GM12878 (cell line): ENCODE measurements around the gene NPLOC4. TPM values are rescaled to one million over a fixed set of nuclear protein-coding genes. Genes with fewer than 3 reads are reported as not detected.

Source experiments
- ASH2L ChIP-seq: fragments of 300-600, 200-600 bp; sonication (generic); IDR thresholded peaks from 2 replicates; pipeline ENCODE4 v1.6.1; 2017; ENCODE audit warnings: low read depth, mild to moderate bottlenecking, borderline replicate concordance
- CEBPB ChIP-seq, 2 experiments: fragments of 150-350 bp in 1 of 2; IDR thresholded peaks; 2 replicates each; pipeline ENCODE4 v1.6.1; 2012 to 2014; ENCODE audit warnings: low read depth in 2 of 2, low read length in 2 of 2, borderline replicate concordance in 1 of 2, inconsistent platforms in 1 of 2
- CREB1 ChIP-seq: IDR thresholded peaks from 2 replicates; pipeline ENCODE4 v1.6.1; 2012; ENCODE audit warnings: low read depth, mild to moderate bottlenecking, inconsistent platforms
- CREM ChIP-seq: IDR thresholded peaks from 2 replicates; pipeline ENCODE4 v1.6.1; 2014; ENCODE audit warnings: antibody characterized with exemption, low read depth
- CTCF ChIP-seq, 3 experiments: IDR thresholded peaks in 2 of 3; conservative IDR thresholded peaks in 1 of 3; 2 replicates each; pipeline ENCODE4 v1.5.1; 2011; ENCODE audit warnings: low read depth in 3 of 3, low read length in 3 of 3, mild to moderate bottlenecking in 3 of 3, control low read depth in 2 of 3, moderate library complexity in 2 of 3, inconsistent platforms in 1 of 3, mixed read lengths in 1 of 3; ENCODE audit not compliant: control insufficient read depth in 2 of 3, insufficient read depth in 1 of 3; ENCODE audit errors: extremely low read depth in 1 of 3
- GABPA ChIP-seq: IDR thresholded peaks from 2 replicates; pipeline ENCODE4 v1.6.1; 2014; ENCODE audit warnings: antibody characterized with exemption, low read depth, mild to moderate bottlenecking, inconsistent platforms
- LARP7 ChIP-seq: fragments of 450-650 bp; IDR thresholded peaks from 2 replicates; pipeline ENCODE4 v1.6.1; 2017; ENCODE audit warnings: mild to moderate bottlenecking
- NFYA ChIP-seq: IDR thresholded peaks from 2 replicates; pipeline ENCODE4 v1.6.1; 2011; ENCODE audit warnings: low read depth, mild to moderate bottlenecking, low read length, improper control_type of control experiment, borderline replicate concordance
- PKNOX1 ChIP-seq: fragments of 450-650 bp; IDR thresholded peaks from 2 replicates; pipeline ENCODE4 v1.6.1; 2016; ENCODE audit warnings: mild to moderate bottlenecking
- POLR2A ChIP-seq: IDR thresholded peaks from 2 replicates; pipeline ENCODE4 v1.6.1; 2011; ENCODE audit warnings: low read depth, mild to moderate bottlenecking, low read length
- REST ChIP-seq: IDR thresholded peaks from 2 replicates; pipeline ENCODE4 v1.6.1; 2012; ENCODE audit warnings: mild to moderate bottlenecking, low read depth, low read length
- YBX1 ChIP-seq: fragments of 450-650 bp; IDR thresholded peaks from 2 replicates; pipeline ENCODE4 v1.6.1; 2016; ENCODE audit warnings: antibody characterized with exemption
- ZNF217 ChIP-seq: fragments of 450-650 bp; IDR thresholded peaks from 2 replicates; pipeline ENCODE4 v1.6.1; 2017; ENCODE audit warnings: antibody characterized with exemption, mild to moderate bottlenecking
- ZNF24 ChIP-seq: fragments of 450-650 bp; IDR thresholded peaks from 2 replicates; pipeline ENCODE4 v1.6.1; 2017; ENCODE audit warnings: antibody characterized with exemption, mild to moderate bottlenecking
- ZNF274 ChIP-seq: IDR thresholded peaks from one replicate; pipeline ENCODE4 v1.8.0; 2011; ENCODE audit not compliant: insufficient read length, insufficient read depth
- ZNF622 ChIP-seq: fragments of 450-650 bp; IDR thresholded peaks from 2 replicates; pipeline ENCODE4 v1.6.1; 2017; ENCODE audit warnings: mild to moderate bottlenecking, inconsistent platforms
- polyA plus RNA-seq, 11 experiments: library from polyadenylated mRNA; depleted of rRNA in 4 of 11; unstranded in 6 of 11; stranded (reverse) in 5 of 11; fragments of >200 nt; fragmentation: Nextera tagmentation in 4 of 11; fragmentation: Illumina TruSeq in 1 of 11; extraction: Ambion mirVana in 4 of 11; extraction: Trizol in 1 of 11; gene quantifications; 1 replicate in 1 of 11; 2 replicates in 10 of 11; pipeline versions ENCODE4 v1.2.1 to v1.2.3, GENCODE V29; 2011 to 2016; ENCODE audit warnings: inconsistent platforms in 2 of 11, missing spikeins in 2 of 11, low read depth in 1 of 11
- total RNA-seq, 4 experiments: library from RNA; depleted of rRNA in 3 of 4; stranded (reverse); fragments of >200 nt in 3 of 4; fragmentation: Illumina TruSeq in 1 of 4; extraction: Trizol in 1 of 4; gene quantifications; 2 replicates each; pipeline versions ENCODE4 v1.2.1 to v1.2.3, GENCODE V29; 2013 to 2021
- TF ChIP-seq, protein P1 (sequence below): fragments of 450-650 bp; IDR thresholded peaks from 2 replicates; pipeline ENCODE4 v1.6.1; 2016; ENCODE audit warnings: mild to moderate bottlenecking, moderate library complexity, borderline replicate concordance
- TF ChIP-seq, protein P2 (sequence below): IDR thresholded peaks from 2 replicates; pipeline ENCODE4 v1.6.1; 2012; ENCODE audit warnings: low read depth, low read length, improper control_type of control experiment

Gene NPLOC4
- total and polyA plus RNA-seq, 10 of the 15 experiments (the other 5 are each of a cell fraction or from before 2014, with no cell fraction given) = 1.5 to 83.7 (median 45.8) TPM

DNA sequence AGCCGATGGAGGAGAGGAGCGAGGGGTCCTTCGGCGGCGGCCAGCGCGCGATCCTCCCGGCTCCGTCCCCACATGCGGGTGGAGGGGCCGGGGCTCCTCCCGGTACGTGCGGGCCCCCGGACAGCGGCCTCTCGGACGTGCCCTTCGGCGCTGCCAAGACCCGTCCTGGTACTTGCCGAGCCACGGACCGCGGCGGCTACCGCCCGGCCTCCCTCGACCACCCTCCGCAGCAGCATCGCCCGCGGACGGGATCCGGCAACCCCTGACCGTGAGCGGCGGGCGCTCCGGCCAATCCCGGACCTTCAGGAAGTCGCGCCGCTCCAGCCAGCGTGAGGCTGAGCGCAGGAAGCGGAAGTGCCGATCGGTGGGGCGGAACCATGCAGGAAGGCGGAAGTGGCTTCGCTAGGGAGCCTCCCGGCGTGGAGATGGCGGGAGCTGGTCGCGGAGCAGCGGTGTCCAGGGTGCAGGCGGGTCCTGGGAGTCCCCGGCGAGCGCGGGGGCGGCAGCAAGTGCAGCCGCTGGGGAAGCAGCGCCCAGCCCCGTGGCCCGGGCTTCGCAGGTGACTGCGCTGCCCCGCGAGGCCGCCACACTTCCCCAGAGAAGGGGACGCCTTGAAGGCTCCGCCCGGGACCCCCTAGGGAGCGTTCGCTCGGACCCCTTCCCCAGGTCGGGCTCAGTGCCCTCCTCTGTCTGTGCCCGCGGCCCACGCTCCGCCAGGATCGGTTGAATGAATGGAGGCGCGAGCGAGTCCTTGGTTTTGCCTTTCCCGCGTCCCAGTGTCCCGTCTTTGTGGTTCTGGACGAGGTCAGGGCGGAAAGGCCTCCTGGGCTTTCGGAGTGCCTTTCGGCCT, 29.7 kb upstream of the NPLOC4 start, which contains the start of the genes CCDC137 and OXLD1 (continued):
- TF ChIP-seq REST (no peak), ASH2L (no peak), ZNF622 (no peak), LARP7 (peak; percentile 54; the same call in 1 of the 2 replicates), ZNF217 (no peak), CREM (peak; percentile 9; the same call in 1 of the 2 replicates), CTCF (IDR thresholded peaks at IDR 0.05 in 2 of 3, conservative IDR thresholded peaks at IDR 0.05 in 1 of 3; ENCODE audit: control insufficient read depth in 2 of 3, extremely low read depth in 1 of 3, insufficient read depth in 1 of 3, low read depth in 3 of 3, low read length in 3 of 3) (no peak), YBX1 (no peak), GABPA (peak; percentile 95), ZNF274 (no peak), POLR2A (peak; percentile 99), ZNF24 (no peak), CEBPB (IDR thresholded peaks at IDR 0.05; ENCODE audit: borderline replicate concordance in 1 of 2, low read depth in 2 of 2, low read length in 2 of 2) (no peak), CREB1 (peak; percentile 61; the same call in 1 of the 2 replicates), NFYA (peak; percentile 19; the same call in 1 of the 2 replicates), PKNOX1 (peak; percentile 100)
- TF ChIP-seq, protein P1, sequence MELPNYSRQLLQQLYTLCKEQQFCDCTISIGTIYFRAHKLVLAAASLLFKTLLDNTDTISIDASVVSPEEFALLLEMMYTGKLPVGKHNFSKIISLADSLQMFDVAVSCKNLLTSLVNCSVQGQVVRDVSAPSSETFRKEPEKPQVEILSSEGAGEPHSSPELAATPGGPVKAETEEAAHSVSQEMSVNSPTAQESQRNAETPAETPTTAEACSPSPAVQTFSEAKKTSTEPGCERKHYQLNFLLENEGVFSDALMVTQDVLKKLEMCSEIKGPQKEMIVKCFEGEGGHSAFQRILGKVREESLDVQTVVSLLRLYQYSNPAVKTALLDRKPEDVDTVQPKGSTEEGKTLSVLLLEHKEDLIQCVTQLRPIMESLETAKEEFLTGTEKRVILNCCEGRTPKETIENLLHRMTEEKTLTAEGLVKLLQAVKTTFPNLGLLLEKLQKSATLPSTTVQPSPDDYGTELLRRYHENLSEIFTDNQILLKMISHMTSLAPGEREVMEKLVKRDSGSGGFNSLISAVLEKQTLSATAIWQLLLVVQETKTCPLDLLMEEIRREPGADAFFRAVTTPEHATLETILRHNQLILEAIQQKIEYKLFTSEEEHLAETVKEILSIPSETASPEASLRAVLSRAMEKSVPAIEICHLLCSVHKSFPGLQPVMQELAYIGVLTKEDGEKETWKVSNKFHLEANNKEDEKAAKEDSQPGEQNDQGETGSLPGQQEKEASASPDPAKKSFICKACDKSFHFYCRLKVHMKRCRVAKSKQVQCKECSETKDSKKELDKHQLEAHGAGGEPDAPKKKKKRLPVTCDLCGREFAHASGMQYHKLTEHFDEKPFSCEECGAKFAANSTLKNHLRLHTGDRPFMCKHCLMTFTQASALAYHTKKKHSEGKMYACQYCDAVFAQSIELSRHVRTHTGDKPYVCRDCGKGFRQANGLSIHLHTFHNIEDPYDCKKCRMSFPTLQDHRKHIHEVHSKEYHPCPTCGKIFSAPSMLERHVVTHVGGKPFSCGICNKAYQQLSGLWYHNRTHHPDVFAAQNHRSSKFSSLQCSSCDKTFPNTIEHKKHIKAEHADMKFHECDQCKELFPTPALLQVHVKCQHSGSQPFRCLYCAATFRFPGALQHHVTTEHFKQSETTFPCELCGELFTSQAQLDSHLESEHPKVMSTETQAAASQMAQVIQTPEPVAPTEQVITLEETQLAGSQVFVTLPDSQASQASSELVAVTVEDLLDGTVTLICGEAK = peak; percentile 95
- TF ChIP-seq, protein P2, sequence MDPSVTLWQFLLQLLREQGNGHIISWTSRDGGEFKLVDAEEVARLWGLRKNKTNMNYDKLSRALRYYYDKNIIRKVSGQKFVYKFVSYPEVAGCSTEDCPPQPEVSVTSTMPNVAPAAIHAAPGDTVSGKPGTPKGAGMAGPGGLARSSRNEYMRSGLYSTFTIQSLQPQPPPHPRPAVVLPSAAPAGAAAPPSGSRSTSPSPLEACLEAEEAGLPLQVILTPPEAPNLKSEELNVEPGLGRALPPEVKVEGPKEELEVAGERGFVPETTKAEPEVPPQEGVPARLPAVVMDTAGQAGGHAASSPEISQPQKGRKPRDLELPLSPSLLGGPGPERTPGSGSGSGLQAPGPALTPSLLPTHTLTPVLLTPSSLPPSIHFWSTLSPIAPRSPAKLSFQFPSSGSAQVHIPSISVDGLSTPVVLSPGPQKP = peak; percentile 88
